H1 (cell line): Measurements from ENCODE around the gene GMEB2. TPM values are rescaled to one million over a fixed set of nuclear protein-coding genes. Genes with fewer than 3 reads are reported as not detected.

Experiments used
- CTCF ChIA-PET: fragments of 300-600 bp; sonication (Branson Sonifier 250); formaldehyde crosslinking; loops from one replicate; lab custom pipeline; 2021; ENCODE audit not compliant: partially characterized antibody; lab: Charles Lee
- POLR2A ChIA-PET: fragments of 300-600 bp; sonication (Branson Sonifier 250); formaldehyde crosslinking; loops from one replicate; lab custom pipeline; 2021; ENCODE audit warnings: inconsistent platforms; ENCODE audit not compliant: partially characterized antibody; lab: Charles Lee
- DNase-seq, 2 experiments: peaks; one replicate each; pipeline versions ENCODE4 v3.0.0 to v3.0.0-alpha.2; 2010 to 2022; ENCODE audit warnings: low spot score in 2 of 2, low read depth in 1 of 2, mixed read lengths in 1 of 2
- FAIRE-seq: peaks from 2 replicates; lab custom pipeline; 2011; peaks lifted over from hg19 to GRCh38; lab: Jason Lieb, UNC
- H2AFZ ChIP-seq: 2 replicates; pipeline ENCODE4 v1.8.1; 2012; ENCODE audit warnings: low read length, inconsistent platforms
- H2AK5ac ChIP-seq: 2 replicates; pipeline ENCODE4 v1.6.1; 2013; ENCODE audit warnings: low read depth, low read length
- H2BK120ac ChIP-seq: replicated peaks from 2 replicates; pipeline ENCODE3; 2013; ENCODE audit warnings: low read depth, low read length, inconsistent platforms
- H2BK12ac ChIP-seq: 2 replicates; pipeline ENCODE4 v1.6.1; 2013; ENCODE audit warnings: low read depth, low read length
- H2BK15ac ChIP-seq: 2 replicates; pipeline ENCODE4 v1.6.1; 2013; ENCODE audit warnings: low read length
- H2BK20ac ChIP-seq: 2 replicates; pipeline ENCODE4 v1.6.1; 2013; ENCODE audit warnings: low read length
- H2BK5ac ChIP-seq: 2 replicates; pipeline ENCODE4 v1.6.1; 2013; ENCODE audit warnings: low read depth, low read length
- H3K14ac ChIP-seq: 2 replicates; pipeline ENCODE4 v1.6.1; 2013; ENCODE audit warnings: inconsistent platforms; ENCODE audit not compliant: insufficient read length
- H3K18ac ChIP-seq: 2 replicates; pipeline ENCODE4 v1.6.1; 2013; ENCODE audit warnings: low read length; ENCODE audit errors: extremely low read depth
- H3K23ac ChIP-seq: 2 replicates; pipeline ENCODE4 v1.6.1; 2013; ENCODE audit warnings: inconsistent platforms; ENCODE audit not compliant: insufficient read length
- H3K23me2 ChIP-seq: 2 replicates; pipeline ENCODE4 v1.6.1; 2013; ENCODE audit warnings: low read depth, low read length
- H3K27ac ChIP-seq: 2 replicates; pipeline ENCODE4 v1.6.1; 2011; ENCODE audit warnings: low read depth, low read length, inconsistent platforms
- H3K27me3 ChIP-seq, 4 experiments: replicated peaks in 1 of 4; 1 replicate in 1 of 4; 2 replicates in 3 of 4; pipeline versions ENCODE4 v1.6.1 to v1.8.1; 2011 to 2013; ENCODE audit warnings: low read length in 3 of 4, mild to moderate bottlenecking in 3 of 4, inconsistent platforms in 2 of 4, mixed read lengths in 2 of 4, moderate library complexity in 1 of 4; ENCODE audit not compliant: control insufficient read depth in 3 of 4, insufficient read depth in 3 of 4; ENCODE audit errors: extremely low read depth in 1 of 4
- H3K36me3 ChIP-seq, 4 experiments: 2 replicates each; pipeline versions ENCODE4 v1.6.1 to v1.8.1; 2011 to 2013; ENCODE audit warnings: mild to moderate bottlenecking in 4 of 4, low read length in 3 of 4, moderate library complexity in 2 of 4, control low read depth in 1 of 4, inconsistent platforms in 1 of 4; ENCODE audit not compliant: insufficient read depth in 4 of 4, control insufficient read depth in 2 of 4
- H3K4ac ChIP-seq: replicated peaks from 2 replicates; pipeline ENCODE3; 2013; ENCODE audit warnings: low read length, low read depth, mixed read lengths, inconsistent platforms; ENCODE audit not compliant: insufficient read length
- H3K4me1 ChIP-seq, 4 experiments: replicated peaks in 1 of 4; 1 replicate in 1 of 4; 2 replicates in 3 of 4; pipeline versions ENCODE4 v1.6.1 to v1.8.1; 2011 to 2013; ENCODE audit warnings: low read length in 3 of 4, inconsistent platforms in 2 of 4, mixed read lengths in 1 of 4; ENCODE audit not compliant: insufficient read depth in 4 of 4, control insufficient read depth in 3 of 4
- H3K4me2 ChIP-seq, 2 experiments: 2 replicates each; pipeline versions ENCODE4 v1.6.1 to v1.8.1; 2011 to 2013; ENCODE audit warnings: low read depth in 2 of 2, low read length in 2 of 2, control low read depth in 1 of 2, inconsistent platforms in 1 of 2, mild to moderate bottlenecking in 1 of 2; ENCODE audit not compliant: insufficient read depth in 1 of 2
- H3K4me3 ChIP-seq, 4 experiments: fragments of 200-600, 300-600 bp in 1 of 4; sonication (generic), shearing (Covaris generic), sonication (Bioruptor Twin) in 1 of 4; 2 replicates each; pipeline versions ENCODE4 v1.5.1 to v1.8.1; 2011 to 2016; ENCODE audit warnings: low read length in 4 of 4, low read depth in 3 of 4, control low read depth in 2 of 4, inconsistent platforms in 2 of 4, mild to moderate bottlenecking in 2 of 4, mixed read lengths in 1 of 4, moderate library complexity in 1 of 4; ENCODE audit not compliant: insufficient read depth in 2 of 4; ENCODE audit errors: extremely low read depth in 1 of 4
- H3K56ac ChIP-seq: replicated peaks from 2 replicates; pipeline ENCODE3; 2013; ENCODE audit warnings: low read depth, mild to moderate bottlenecking, mixed read lengths, low read length, inconsistent platforms; ENCODE audit not compliant: insufficient read length
- H3K79me1 ChIP-seq: 2 replicates; pipeline ENCODE4 v1.6.1; 2013; ENCODE audit warnings: low read depth, low read length, control low read depth
- H3K79me2 ChIP-seq, 2 experiments: 2 replicates each; pipeline versions ENCODE4 v1.6.1 to v1.8.1; 2012 to 2013; ENCODE audit warnings: low read length in 2 of 2, mild to moderate bottlenecking in 2 of 2, inconsistent platforms in 1 of 2; ENCODE audit not compliant: insufficient read depth in 2 of 2, control insufficient read depth in 1 of 2
- H3K9ac ChIP-seq, 4 experiments: replicated peaks in 1 of 4; 1 replicate in 1 of 4; 2 replicates in 3 of 4; pipeline versions ENCODE4 v1.6.1 to v1.8.1; 2011 to 2013; ENCODE audit warnings: low read depth in 3 of 4, low read length in 3 of 4, control low read depth in 2 of 4, mild to moderate bottlenecking in 2 of 4, moderate library complexity in 2 of 4, inconsistent platforms in 1 of 4; ENCODE audit errors: extremely low read depth in 1 of 4
- H3K9me3 ChIP-seq, 2 experiments: 2 replicates each; pipeline versions ENCODE4 v1.6.1 to v1.8.1; 2012 to 2013; ENCODE audit warnings: mild to moderate bottlenecking in 2 of 2, moderate library complexity in 2 of 2, control low read depth in 1 of 2, inconsistent platforms in 1 of 2, low read depth in 1 of 2, low read length in 1 of 2, mixed read lengths in 1 of 2; ENCODE audit not compliant: insufficient read depth in 2 of 2
- H4K20me1 ChIP-seq, 2 experiments: replicated peaks in 1 of 2; 2 replicates each; pipeline versions ENCODE3 to v1.8.1; 2011 to 2013; ENCODE audit warnings: inconsistent platforms in 2 of 2, low read length in 2 of 2, mild to moderate bottlenecking in 1 of 2; ENCODE audit not compliant: insufficient read depth in 2 of 2, control insufficient read depth in 1 of 2
- H4K5ac ChIP-seq: 2 replicates; pipeline ENCODE4 v1.6.1; 2013; ENCODE audit warnings: low read length, low read depth, mixed read lengths, inconsistent platforms; ENCODE audit not compliant: insufficient read length
- H4K8ac ChIP-seq: 2 replicates; pipeline ENCODE4 v1.8.0; 2013; ENCODE audit warnings: mild to moderate bottlenecking, moderate library complexity, low read length, inconsistent platforms; ENCODE audit not compliant: insufficient read depth; ENCODE audit errors: extremely low read depth
- H4K91ac ChIP-seq: replicated peaks from 2 replicates; pipeline ENCODE3; 2013; ENCODE audit warnings: low read length, mixed read lengths, inconsistent platforms; ENCODE audit not compliant: insufficient read length
- BRCA1 ChIP-seq: IDR thresholded peaks from 2 replicates; pipeline ENCODE4 v1.6.1; 2012; ENCODE audit warnings: low read depth, low read length, improper control_type of control experiment
- CREB1 ChIP-seq: IDR thresholded peaks from 2 replicates; pipeline ENCODE4 v1.6.1; 2012; ENCODE audit warnings: inconsistent platforms
- CTBP2 ChIP-seq: IDR thresholded peaks from 2 replicates; pipeline ENCODE4 v1.7.0; 2011; ENCODE audit warnings: borderline replicate concordance, mild to moderate bottlenecking, moderate library complexity, mixed read lengths, low read length; ENCODE audit not compliant: insufficient read depth, insufficient read length
- EP300 ChIP-seq, 2 experiments: IDR thresholded peaks; 1 replicate in 1 of 2; 2 replicates in 1 of 2; pipeline ENCODE4 v1.6.1; 2011 to 2012; ENCODE audit warnings: low read depth in 2 of 2, low read length in 2 of 2, mild to moderate bottlenecking in 2 of 2, borderline replicate concordance in 1 of 2, inconsistent platforms in 1 of 2, moderate library complexity in 1 of 2
- FOSL1 ChIP-seq: IDR thresholded peaks from 2 replicates; pipeline ENCODE4 v1.6.1; 2011; ENCODE audit warnings: mild to moderate bottlenecking, low read depth, low read length, moderate library complexity; ENCODE audit not compliant: insufficient read depth
- GTF2F1 ChIP-seq: IDR thresholded peaks from 2 replicates; pipeline ENCODE4 v1.6.1; 2012; ENCODE audit warnings: low read depth, low read length, improper control_type of control experiment, borderline replicate concordance
- MAFK ChIP-seq: IDR thresholded peaks from 2 replicates; pipeline ENCODE4 v1.6.1; 2012; ENCODE audit warnings: low read depth, mild to moderate bottlenecking, improper control_type of control experiment, low read length
- RBBP5 ChIP-seq: IDR thresholded peaks from 2 replicates; pipeline ENCODE4 v1.7.1; 2012; ENCODE audit warnings: low read depth, mild to moderate bottlenecking, inconsistent platforms, low read length, moderate library complexity, borderline replicate concordance
- RFX5 ChIP-seq: IDR thresholded peaks from 2 replicates; pipeline ENCODE4 v1.6.1; 2011; ENCODE audit warnings: low read depth, low read length, improper control_type of control experiment, borderline replicate concordance
- SP2 ChIP-seq: IDR thresholded peaks from 2 replicates; pipeline ENCODE4 v1.6.1; 2012; ENCODE audit warnings: mild to moderate bottlenecking, low read length, inconsistent platforms
- SP4 ChIP-seq: IDR thresholded peaks from 2 replicates; pipeline ENCODE4 v1.6.1; 2012; ENCODE audit warnings: low read length, inconsistent platforms
- TAF7 ChIP-seq: optimal IDR thresholded peaks from 2 replicates; pipeline ENCODE3; 2011; ENCODE audit warnings: low read depth, mild to moderate bottlenecking, inconsistent platforms, low read length, moderate library complexity, borderline replicate concordance
- WGBS, 2 experiments: shearing (Covaris generic) in 1 of 2; methylation state at CpG; one replicate each; pipeline versions ENCODE4 v1.1.6 to v1.1.7; 2013 to 2015; ENCODE audit warnings: low lambda C conversion rate in 2 of 2, mixed read lengths in 2 of 2, inconsistent platforms in 1 of 2, low coverage in 1 of 2, missing lambda C conversion rate in 1 of 2; ENCODE audit not compliant: insufficient replicate concordance in 2 of 2, insufficient coverage in 1 of 2, insufficient read length in 1 of 2; ENCODE audit errors: extremely low coverage in 1 of 2, missing lambda C conversion rate in 1 of 2; 5-methylcytosine and 5-hydroxymethylcytosine counted together
- polyA plus RNA-seq, 7 experiments: library from polyadenylated mRNA; depleted of rRNA in 3 of 7; stranded (reverse) in 5 of 7; unstranded in 2 of 7; fragments of >200 nt in 5 of 7; fragments of 200-250 nt in 2 of 7; gene quantifications; 1 replicate in 5 of 7; 2 replicates in 1 of 7; 4 replicates in 1 of 7; pipeline versions ENCODE4 v1.2.1 to v1.2.3, GENCODE V29; 2011 to 2013; ENCODE audit warnings: missing spikeins in 2 of 7, mixed read lengths in 2 of 7
- total RNA-seq: library from RNA; stranded (reverse); fragmentation: NEBNext Ultra II Directional; extraction: Animal tissue kit (Norgen Biotek cat#: 25700); gene quantifications from 2 replicates; pipeline ENCODE4 v1.2.1, GENCODE V29; 2021
- TF ChIP-seq, protein P1 (sequence below): IDR thresholded peaks from 2 replicates; pipeline ENCODE4 v1.6.1; 2011; ENCODE audit warnings: low read depth, mild to moderate bottlenecking, low read length; ENCODE audit not compliant: insufficient read depth

Gene GMEB2
- total and polyA plus RNA-seq, 2 of the 8 experiments (the other 6 are each of a cell fraction or from before 2014, with no cell fraction given) = 12.9 to 14.2 TPM

DNA sequence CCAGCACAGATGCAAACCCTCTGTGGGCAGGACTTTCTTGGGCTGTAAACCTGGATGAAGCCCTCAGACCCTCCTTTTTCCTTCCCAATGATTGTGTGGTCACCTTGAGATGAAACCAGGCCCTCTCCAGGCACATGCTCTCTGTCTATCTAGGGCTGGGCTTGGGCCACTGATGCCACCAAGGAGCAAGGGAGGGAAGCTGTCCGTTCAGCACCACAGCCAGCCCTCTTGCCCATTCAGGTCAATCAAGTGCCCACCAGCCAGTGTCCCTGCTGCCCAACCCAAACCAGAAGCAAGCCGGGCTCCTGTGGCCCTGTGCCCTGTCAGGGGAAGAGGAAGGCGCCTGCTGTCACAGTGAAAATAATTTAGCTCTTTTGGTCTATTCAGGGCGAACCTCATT lies 18.3 kb upstream of the GMEB2 start:
- no peak overlapping the region for H2BK120ac ChIP-seq
- no peaks in the 10 kb centered on the region; a peak in 1 of 7 replicates for H3K27me3 ChIP-seq
- DNase-seq (no peak), FAIRE-seq (no peak)
- H2BK20ac ChIP-seq = no peak overlapping the region
- H2AFZ ChIP-seq = no peak overlapping the region
- H2AK5ac ChIP-seq = no peak overlapping the region
- H4K91ac ChIP-seq = no peak overlapping the region
- no peak overlapping the region for H3K14ac ChIP-seq
- no peak overlapping the region for H2BK5ac ChIP-seq
- CTCF ChIA-PET = interaction anchor here (1.2 to 1.4 kb wide), 4 partner anchors 12 to 116 kb away, joined by 3 to 4 read pairs (median 4); partner anchors contain the start of gene RTEL1
- H3K36me3 ChIP-seq = no peaks in the 10 kb centered on the region; a peak in 1 of 8 replicates
- H3K23ac ChIP-seq = no peak overlapping the region
- H3K56ac ChIP-seq = no peak overlapping the region
- WGBS, 2 experiments = 96% methylated on average over 3 of the region's 4 CpGs; no CpG with 5 or more reads in 1 of the 2 experiments
- no peaks in the 10 kb centered on the region for H3K79me2 ChIP-seq
- no peak overlapping the region for H3K4me2 ChIP-seq
- H2BK12ac ChIP-seq = no peak overlapping the region
- no peak overlapping the region for H4K5ac ChIP-seq
- no peak overlapping the region for H4K8ac ChIP-seq
- H3K18ac ChIP-seq = no peak overlapping the region
- peaks cover 0 to 14% (median 1%) of the 10 kb centered on the region in 4 experiments; a peak in 3 of 7 replicates for H3K4me1 ChIP-seq
- H3K4ac ChIP-seq = no peak overlapping the region
- no peak overlapping the region for H3K4me3 ChIP-seq
- H3K27ac ChIP-seq = no peak overlapping the region
- no peaks in the 10 kb centered on the region; the same call in none of the 2 replicates for H3K79me1 ChIP-seq
- POLR2A ChIA-PET = interaction anchor here (1.0 to 3.1 kb wide), 2 partner anchors 13 to 18 kb away, joined by 3 to 11 read pairs; partner anchors contain the start of genes GMEB2 and RTEL1
- peaks cover 3 to 8% of the 10 kb centered on the region in 2 experiments for H4K20me1 ChIP-seq
- no peak overlapping the region for H3K9ac ChIP-seq
- H3K23me2 ChIP-seq = peaks cover 7% of the 10 kb centered on the region; the same call in 1 of the 2 replicates
- H2BK15ac ChIP-seq = no peak overlapping the region
- no peaks in the 10 kb centered on the region for H3K9me3 ChIP-seq
- TF ChIP-seq CREB1 (no peak), CTBP2 (no peak), RFX5 (no peak), SP2 (no peak), TAF7 (no peak), RBBP5 (no peak), GTF2F1 (no peak), MAFK (no peak), SP4 (no peak), EP300 (IDR thresholded peaks at IDR 0.05; ENCODE audit: borderline replicate concordance in 1 of 2, low read depth in 2 of 2, low read length in 2 of 2) (no peak), BRCA1 (no peak), FOSL1 (no peak)
- TF ChIP-seq, protein P1, sequence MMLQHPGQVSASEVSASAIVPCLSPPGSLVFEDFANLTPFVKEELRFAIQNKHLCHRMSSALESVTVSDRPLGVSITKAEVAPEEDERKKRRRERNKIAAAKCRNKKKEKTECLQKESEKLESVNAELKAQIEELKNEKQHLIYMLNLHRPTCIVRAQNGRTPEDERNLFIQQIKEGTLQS = no peak
